ENCODE measurements around the gene KBTBD13.

DNA sequence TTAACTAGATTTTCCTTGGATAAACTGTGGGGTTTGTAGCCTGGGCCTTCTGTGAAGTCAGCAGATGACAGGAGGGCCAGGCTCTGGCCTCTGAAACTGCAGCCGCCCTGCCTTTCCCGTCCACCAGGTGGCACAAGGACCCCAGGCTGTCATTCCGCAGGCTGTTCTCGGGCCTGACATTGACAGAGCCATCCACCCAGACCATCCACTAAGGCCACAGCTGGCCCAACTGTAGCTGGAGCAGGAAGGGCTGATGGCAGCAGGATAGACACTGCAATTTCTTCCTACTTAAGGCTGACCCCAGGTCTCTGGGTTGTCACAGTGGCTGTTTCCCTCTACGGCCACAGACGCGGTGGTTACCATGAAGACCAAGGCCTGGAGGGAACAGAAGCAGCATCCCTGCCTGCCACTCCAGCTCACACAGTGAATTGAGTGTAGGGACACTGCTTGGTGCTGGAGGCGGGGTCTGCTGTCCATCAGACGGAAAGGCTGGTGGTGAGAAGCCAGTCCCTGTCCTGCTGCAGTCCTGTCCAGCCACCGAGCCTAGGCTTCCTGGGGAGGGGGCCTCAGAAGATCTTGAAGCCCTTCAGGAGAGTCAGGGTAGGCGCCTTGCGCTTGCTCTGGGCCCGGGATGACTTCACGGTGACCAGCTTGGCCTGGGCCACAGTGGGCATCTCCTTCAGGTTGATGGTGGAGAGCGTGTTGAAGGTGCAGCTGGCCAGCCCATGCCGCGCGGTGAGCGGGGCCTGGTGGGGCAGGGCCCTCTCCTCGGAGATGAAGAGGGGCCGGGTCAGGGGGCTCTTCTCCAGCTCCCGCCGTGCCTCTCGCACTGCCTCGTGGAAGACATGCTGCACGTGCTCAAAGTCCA, 22.0 kb upstream of the KBTBD13 start:
- TF ChIP-seq, protein P1, sequence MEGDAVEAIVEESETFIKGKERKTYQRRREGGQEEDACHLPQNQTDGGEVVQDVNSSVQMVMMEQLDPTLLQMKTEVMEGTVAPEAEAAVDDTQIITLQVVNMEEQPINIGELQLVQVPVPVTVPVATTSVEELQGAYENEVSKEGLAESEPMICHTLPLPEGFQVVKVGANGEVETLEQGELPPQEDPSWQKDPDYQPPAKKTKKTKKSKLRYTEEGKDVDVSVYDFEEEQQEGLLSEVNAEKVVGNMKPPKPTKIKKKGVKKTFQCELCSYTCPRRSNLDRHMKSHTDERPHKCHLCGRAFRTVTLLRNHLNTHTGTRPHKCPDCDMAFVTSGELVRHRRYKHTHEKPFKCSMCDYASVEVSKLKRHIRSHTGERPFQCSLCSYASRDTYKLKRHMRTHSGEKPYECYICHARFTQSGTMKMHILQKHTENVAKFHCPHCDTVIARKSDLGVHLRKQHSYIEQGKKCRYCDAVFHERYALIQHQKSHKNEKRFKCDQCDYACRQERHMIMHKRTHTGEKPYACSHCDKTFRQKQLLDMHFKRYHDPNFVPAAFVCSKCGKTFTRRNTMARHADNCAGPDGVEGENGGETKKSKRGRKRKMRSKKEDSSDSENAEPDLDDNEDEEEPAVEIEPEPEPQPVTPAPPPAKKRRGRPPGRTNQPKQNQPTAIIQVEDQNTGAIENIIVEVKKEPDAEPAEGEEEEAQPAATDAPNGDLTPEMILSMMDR (conservative IDR thresholded peaks at IDR 0.05; ENCODE audit: low read length) = peak; percentile 93
- no peak for TF ChIP-seq EZH2phosphoT487 (IDR thresholded peaks at IDR 0.05; ENCODE audit: borderline replicate concordance)
